ENCODE data around the gene RICTOR.

RICTOR gene

GRCh38 chr5:39024884-39025283 lies 49.3 kb downstream of the RICTOR start:
- H3K27ac ChIP-seq: no peak overlapping the region
- TF ChIP-seq, protein P1, sequence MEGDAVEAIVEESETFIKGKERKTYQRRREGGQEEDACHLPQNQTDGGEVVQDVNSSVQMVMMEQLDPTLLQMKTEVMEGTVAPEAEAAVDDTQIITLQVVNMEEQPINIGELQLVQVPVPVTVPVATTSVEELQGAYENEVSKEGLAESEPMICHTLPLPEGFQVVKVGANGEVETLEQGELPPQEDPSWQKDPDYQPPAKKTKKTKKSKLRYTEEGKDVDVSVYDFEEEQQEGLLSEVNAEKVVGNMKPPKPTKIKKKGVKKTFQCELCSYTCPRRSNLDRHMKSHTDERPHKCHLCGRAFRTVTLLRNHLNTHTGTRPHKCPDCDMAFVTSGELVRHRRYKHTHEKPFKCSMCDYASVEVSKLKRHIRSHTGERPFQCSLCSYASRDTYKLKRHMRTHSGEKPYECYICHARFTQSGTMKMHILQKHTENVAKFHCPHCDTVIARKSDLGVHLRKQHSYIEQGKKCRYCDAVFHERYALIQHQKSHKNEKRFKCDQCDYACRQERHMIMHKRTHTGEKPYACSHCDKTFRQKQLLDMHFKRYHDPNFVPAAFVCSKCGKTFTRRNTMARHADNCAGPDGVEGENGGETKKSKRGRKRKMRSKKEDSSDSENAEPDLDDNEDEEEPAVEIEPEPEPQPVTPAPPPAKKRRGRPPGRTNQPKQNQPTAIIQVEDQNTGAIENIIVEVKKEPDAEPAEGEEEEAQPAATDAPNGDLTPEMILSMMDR (conservative IDR thresholded peaks at IDR 0.05): no peak

- H3K27ac ChIP-seq: no peak overlapping the region
- TF ChIP-seq, protein P1 (conservative IDR thresholded peaks at IDR 0.05): no peak
These were observed 50.2 kb downstream of the RICTOR start for GRCh38 chr5:39024005-39024404.

DNA sequence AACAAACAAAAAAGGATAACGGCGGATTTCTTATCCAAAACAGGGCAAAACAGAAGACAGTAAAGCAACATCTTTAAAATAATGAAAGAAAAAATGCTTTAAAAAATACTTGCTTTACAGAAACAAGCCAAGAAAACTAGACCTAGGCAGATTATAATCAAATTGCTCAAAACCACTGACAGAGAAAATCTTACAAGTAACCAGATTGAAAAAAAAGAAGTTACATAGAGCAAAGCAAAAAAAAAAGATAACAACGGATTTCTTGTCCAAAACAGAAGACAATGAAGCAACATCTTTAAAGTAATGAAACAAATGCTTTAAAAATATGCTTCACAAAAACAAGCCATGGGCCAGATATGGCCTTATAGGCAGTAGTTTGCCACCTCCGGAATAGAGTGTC lies 51.1 kb downstream of the RICTOR start:
- TF ChIP-seq, protein P1 (conservative IDR thresholded peaks at IDR 0.05): no peak
- no peak overlapping the region for H3K27ac ChIP-seq

DNA sequence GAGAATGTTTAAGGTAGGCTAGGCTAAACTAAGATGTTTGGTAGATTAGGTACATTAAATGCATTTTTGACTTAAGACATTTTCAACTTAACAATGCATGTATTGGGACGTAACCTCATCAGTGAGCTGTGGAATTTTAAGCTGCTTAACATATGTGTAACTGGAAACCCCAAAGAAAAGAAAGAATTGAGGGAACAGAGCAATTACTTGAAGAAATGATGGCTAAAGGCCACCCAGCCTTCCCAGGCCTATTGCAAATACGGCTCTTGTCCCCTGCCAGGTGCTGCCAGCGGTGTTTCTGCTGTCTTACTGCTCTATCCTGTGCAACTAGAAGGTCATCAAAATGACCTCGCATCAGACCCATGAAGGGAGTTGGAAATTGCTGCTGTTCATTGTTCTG lies 52.0 kb downstream of the RICTOR start:
- TF ChIP-seq, protein P1 (conservative IDR thresholded peaks at IDR 0.05): no peak

DNA sequence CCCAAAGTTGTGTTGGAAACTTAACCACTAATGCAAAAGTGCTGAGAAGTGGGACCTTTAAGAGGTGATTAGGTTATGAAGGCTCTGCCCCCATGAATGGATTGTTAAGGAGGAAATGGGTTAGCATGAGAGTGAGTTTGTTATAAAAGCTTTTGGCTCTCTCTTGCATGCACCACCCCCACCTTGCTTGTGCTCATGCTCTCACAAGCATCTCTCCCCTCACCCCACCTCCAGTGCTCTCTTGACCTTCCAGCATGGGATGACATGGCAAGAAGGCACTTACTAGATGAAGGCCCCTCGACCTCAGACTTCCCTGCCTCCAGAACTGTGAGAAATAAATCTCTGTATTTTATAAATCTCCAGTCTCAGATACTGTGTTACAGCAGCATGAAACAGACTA lies 52.8 kb downstream of the RICTOR start:
- H3K27ac ChIP-seq: no peak overlapping the region
- TF ChIP-seq, protein P1 (conservative IDR thresholded peaks at IDR 0.05): no peak

More for the DNA sequence above, 52.0 kb downstream of the RICTOR start:
- H3K27ac ChIP-seq: no peak overlapping the region

DNA sequence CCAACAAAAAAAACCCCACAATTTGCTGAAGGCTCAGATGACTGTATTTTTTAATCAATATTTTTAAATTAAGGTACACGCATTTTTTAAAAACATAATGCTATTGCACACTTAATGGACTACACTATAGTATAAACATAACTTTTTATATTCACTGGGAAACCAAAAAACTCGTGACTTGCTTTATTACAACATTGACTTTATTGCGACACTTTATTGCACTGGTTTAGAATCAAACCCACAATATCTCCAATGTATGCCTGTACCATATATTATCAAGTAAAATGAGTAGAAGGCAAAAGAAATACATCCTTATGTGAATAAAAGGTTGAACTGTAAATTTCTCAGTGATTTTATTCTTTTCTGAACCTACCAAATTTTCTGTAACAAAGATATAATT lies 53.7 kb downstream of the RICTOR start:
- TF ChIP-seq, protein P1 (conservative IDR thresholded peaks at IDR 0.05): no peak
- H3K27ac ChIP-seq: no peak overlapping the region

- TF ChIP-seq, protein P1 (conservative IDR thresholded peaks at IDR 0.05): no peak
- no peak overlapping the region for H3K27ac ChIP-seq
These were observed 54.9 kb downstream of the RICTOR start for GRCh38 chr5:39019254-39019653.

DNA sequence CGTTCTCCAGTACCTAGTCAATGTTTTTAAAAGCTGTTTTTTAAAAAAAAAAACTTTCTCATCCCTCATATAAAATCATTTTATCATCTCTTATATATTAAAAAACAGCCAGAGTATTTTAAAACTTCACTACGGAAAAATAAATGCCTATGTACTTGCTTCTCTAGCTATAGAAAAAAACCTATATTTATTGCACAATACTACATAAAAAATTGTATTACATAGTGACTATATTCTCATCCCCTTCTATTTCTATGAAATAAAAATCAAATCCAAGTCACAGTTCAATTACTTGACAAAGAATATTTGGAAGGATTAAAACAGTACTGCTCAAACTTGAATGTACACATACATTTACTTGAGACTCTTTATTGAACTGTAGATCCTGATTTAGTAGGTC lies 56.7 kb downstream of the RICTOR start:
- TF ChIP-seq, protein P1 (conservative IDR thresholded peaks at IDR 0.05): no peak

More for the DNA sequence above, 56.7 kb downstream of the RICTOR start:
- no peak overlapping the region for H3K27ac ChIP-seq
